Epidermal melanocyte (primary cell): ENCODE measurements around the gene IL22RA1.

Source experiments
- DNase-seq: peaks from one replicate; pipeline ENCODE4 v3.0.0; 2011; ENCODE audit warnings: low spot score; ENCODE audit not compliant: insufficient read length

The IL22RA1 gene

DNA sequence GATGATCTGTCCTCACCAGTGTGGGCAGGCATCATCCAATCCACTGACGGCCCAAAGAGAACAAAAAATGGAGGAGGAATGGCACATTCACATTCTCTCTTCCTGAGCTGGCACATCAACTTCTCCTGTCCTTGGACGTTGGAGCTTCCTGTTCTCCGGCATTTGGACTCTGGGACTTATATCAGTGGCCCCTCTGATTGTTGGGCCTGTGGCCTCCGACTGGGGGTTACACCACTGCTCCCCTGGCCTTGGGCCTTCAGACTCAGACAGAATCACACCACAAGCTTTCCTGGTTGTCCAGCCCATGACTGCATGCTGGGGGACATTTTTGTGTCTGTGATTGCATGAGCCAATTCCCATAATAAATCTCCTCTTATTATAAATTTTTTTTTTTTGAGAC, 24.1 kb upstream of the IL22RA1 start:
- no peak for DNase-seq

DNA sequence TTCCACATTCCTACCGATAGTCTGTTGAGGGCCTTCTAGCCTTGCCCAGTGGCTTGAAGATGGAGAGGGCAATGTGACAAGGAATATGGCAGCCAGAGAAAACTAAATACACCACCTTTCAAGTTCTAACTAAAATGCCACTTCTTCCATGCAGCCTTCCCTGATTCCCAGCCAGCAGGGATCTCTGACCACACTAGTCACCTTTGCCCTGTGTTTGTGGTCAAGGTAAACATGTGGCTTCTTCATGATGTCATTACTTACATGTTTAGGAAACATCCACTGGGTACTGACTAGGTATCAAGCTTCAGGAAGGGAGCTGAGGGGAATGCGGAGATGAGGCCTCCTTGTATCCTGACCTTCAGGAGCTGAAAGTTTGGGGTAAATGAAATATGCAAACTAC, 22.6 kb upstream of the IL22RA1 start:
- no peak for DNase-seq

DNA sequence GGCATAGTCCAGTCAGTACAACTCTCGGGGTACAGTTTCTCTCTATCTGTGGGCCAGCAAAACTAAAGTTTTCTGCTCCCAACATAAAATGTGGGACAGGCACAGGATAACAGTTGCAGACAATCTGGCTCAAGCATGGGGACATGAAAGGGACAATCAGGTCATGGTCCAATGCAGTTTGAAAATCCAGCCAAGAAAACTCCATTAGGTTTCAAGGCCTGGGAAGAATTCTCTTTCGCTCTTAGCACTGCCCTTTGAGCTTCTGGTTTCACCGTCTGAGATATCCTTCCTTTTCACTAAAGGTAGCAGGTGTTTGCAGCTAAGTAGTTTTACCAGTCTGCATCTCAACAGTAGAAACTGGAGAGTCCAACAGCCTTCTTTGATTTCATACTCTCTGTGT, 21.1 kb upstream of the IL22RA1 start:
- DNase-seq = no peak

DNA sequence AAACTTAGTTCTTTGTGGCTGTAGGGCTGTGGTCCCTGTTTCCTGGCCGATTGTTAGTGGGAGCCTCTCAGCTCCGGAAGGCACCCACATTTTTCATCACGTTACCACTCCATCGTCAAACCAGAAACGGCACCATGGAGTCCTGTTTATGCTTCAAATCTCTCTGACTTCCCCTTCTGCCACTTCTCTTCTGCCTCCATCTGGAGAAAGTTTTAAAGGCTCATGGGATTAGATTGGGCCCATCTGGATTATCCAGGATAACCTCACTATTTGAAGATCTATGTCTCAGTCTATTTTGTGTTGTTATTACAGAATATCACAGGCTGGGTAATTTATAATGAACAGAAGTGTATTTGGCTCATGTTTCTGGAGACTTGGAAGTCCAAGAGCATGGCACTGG, 19.3 kb upstream of the IL22RA1 start:
- DNase-seq = no peak

DNA sequence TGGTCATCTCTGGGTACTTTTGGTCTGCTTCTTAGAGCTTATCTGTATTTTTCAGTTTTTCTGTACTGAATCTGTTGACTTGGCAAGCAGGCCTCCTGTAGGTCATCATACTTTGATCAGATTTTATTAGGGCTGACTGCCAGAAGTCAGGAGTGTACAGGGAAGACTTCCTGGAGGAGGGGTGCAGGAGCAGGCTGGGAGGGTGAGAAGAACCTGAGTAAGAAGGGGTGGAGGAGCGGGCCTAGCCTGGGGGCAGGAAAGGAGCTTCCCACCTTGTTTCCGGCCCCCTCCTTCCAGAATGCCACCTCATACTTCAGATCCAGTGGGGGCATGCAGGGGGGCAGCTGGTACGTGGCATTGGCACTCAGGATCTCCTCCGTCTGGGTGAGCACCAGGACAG, 18.3 kb upstream of the IL22RA1 start:
- DNase-seq = no peak

DNA sequence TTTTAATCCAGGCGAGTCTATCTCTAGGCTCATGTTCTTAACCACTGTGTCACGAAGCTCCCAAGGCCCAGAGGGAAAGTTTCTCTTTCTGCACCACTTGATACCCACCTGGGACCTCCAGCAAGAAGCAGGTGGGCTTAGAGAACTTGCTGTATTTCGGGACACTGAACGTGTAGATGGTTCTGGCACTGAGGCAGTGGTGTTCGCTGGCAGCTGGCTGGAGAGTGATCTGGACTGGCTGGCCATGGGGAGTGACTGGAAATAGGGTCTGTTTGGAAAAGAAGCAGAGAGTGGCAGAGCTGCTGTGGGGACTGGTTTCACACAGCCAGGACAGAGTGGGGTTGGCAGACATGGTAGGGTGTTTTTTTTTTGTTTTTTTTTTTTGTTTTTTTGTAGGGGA, 16.4 kb upstream of the IL22RA1 start:
- DNase-seq = no peak

DNA sequence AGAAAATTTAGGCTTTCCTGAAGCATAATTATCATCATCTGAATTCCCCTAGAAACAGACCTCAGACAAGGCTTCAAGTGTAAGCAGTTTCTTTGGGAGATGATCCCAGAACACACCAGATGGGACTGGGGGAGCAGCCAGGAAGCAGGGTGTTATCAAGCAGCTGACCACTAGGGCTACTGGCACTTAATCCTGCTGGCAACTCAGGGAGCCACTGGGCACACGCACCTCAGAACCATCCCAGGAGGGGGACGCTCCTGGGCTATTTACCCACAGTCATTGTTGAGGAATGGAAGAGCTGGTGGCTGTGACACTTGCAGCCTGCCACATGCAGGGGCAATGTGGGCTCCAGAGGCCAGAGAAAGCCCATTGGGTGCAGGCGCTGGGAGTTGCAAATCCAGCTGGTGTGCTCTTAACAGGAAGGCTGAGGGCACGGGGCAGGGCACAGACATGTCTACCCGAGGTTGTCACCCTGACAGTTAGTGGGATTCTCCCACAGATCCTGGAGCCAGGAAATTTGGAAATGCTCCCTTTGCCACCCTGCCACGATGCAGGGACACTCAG, 15.1 kb upstream of the IL22RA1 start:
- no peak for DNase-seq

DNA sequence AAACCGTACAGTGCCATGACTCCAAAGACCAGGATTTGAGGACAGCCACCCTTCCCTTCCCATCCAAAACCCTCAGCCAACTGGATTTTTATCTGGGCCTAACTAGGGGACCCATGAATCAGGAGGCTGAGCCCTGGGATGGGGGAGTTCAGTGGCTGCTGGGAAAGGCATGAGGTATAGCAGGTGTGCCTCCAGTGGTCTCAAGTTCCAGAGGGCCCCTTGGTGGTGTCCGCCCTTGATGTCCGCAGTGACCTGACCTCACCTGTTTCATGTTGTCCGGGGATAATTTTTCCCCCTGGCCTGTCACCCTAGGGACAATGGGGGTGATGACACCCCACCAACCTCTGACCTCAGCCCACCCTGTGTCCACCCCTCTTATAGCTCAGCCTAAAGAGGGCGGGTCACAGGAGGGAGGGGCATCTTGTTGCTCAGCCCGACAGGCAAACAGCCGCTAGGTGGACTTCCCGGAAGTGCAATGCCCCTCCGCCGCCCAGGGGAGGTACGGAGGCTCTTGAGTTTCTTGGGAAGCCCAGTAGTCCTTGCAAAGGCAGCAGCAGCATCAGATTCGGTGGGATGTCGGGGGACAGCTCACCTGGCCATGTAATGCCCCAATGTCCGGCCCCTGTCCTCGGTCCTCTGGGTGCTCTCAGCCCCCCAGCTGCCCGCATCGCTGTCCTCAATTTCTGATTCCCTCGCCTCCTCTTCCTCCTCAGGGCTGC, 13.8 kb upstream of the IL22RA1 start:
- DNase-seq = no peak

DNA sequence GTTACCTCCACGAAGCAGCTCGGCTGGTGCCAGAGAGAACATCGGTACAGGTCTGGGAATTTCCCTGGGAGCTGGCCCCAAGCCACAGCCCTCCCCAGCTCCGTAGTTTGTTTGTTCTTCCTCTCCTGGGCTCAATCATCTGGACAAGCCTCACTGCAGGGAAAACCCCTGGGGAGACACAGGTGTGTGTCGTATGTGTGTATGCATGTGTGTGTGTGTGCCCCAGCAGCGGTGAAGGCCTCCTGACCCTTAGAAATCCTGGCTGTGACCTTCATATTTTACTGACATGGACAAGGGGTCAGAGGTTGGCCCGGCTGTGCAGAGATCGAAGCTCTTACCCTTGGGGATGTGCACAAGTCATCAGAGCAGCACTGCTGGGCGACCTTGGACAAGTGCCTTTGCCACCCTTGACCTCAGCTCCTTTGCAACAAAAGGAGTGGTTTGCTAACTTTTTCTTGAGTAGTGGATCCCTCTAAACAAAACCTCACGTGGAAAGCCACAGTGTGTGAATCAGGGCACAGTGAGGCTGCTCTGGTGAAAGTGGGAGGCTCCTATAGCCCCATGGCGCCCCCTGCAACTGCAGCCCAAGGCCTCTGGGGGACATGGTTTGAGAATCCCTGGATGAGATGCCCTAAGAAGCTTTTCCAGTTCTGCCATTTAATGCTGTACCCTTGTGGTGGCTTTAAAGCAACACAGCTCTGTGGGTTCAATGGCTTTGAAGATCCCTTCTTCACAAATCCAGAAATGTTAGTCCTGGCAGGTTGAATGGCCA, 12.3 kb upstream of the IL22RA1 start:
- no peak for DNase-seq

DNA sequence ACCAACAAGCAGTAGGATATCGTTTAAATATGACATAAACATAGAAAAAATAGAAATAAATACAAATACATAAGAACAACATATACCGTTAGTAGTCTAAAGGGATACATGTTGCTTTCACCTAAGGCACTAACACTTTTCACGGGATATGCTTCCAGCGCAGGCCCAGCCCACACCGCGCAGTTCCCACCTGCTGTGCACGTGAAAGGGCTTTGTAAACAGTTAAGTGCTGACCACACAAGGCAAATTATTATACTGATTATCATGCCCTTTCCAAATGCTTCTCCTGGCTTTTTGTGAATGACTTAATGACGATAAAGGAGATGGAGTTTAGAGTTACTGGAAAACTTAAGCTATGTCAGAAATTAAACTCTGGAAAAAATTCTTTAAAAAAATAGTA, 11.3 kb upstream of the IL22RA1 start:
- no peak for DNase-seq

DNA sequence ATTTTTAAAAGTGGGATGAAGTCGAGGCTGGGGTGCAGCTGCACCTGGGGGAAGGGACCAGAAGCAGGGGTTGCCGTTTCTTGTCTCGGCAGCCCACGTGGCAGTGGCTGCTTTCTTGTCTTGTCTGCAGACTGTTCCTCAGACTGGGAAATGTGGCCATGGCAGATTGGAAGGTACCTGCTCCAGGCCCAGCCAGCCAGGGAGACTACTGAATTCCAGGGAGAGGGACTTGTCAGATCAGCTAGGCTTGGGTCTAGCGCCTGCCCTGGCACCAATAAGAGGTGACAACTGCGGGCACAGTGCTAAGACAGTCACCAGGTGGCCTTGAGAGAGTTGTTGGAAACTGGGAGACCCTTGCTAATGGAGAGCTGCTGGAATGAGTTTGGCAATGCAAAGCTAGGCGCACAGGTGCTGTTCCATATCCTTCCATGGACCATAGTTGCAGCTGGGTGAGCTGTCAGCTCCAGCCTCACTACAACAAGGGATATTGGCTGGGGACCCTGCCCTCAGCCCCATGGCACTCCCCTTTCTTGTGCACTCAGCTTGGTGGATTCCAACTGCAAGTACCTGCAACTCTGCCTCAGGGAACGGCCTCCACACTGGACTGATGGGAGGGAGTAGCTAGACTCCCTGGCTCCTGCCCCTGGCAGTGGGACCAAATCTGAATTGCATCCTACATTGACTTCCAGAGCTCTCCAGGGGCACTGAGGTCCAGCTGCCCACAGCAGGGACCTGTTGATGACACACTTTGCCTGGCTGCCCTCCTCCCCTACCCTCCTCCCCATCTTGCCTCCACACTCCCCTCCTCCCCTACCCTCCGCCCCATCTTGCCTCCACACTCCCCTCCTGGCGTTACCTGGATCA, 9.9 kb upstream of the IL22RA1 start:
- no peak for DNase-seq

DNA sequence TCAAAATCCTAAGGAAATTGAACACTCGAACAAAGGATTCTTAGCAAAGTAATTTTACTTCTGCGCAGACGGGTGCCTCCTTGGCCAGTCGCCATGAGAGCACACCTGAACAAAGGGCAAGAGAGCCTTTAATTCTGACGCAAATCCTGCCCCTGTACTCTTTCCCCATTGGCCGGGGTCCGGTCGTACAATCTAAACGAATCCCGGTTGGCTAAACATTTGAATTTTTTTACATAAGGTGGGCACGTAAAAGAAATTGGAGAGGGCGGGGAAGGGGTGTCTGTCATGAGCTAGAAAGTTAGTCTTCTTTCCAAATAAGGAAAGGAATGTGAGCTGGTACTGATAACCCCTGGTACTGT, 8.2 kb upstream of the IL22RA1 start:
- DNase-seq = no peak

DNA sequence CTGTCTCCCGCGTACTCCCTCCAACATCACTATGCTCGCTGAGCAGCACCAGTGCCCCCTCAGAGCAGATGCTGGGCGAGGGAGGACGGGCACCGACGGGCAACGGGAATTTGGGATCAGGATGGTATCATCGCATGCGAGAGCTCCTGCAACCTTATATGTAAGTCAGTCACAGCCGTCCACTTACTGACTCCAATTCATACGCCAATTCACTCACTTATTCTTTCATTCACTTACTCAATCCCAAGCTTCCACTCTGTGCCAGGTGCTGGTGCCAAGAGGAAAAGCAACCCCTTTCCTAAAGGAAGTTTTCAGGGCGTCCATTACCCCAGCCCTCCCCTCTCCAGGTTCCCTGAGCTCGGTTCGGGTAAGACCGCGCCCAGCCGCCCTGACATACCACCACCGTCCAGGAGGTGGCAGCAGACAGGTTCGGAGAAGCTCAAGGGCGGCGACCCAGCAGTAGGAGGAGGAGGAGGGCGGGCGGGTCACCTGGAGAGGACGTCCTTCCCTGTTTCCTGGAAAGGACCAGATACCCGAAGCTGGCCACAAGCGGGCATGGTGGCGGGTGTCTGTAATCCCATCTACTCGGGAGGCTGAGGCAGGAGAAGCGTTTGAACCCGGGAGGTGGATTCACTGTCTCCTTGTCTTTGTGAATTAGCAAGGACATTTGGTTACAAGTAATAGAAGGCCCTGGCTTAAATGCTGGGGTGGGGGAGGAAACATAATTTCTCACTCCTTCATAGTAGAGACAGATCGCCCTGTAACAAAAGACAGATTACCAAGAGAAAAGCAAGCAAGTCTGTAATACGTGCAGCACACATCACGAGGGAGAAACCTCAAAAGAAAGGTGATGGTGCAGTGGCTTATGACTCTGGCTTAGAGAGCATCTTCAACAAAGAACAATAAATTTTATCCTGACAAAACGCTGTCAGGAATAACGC, 7.6 kb upstream of the IL22RA1 start:
- peak; percentile 77 for DNase-seq

DNA sequence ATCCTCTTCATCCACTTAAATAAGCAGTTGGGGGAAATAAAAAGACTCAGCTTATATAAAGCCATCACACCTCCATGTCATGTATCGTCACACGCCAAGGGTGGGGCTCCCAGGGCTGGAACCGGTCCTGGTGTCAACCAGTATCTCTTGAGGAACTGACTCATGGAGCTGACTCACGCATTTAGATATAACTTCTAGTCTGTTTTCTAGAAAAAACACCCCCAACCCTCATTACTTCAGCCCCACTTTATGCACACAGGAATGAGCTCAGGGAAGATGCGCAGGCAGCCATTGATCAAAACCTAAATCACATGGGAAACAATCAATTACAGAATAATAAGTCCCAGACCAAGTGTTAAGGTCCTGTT, 6.9 kb upstream of the IL22RA1 start:
- DNase-seq = no peak

DNA sequence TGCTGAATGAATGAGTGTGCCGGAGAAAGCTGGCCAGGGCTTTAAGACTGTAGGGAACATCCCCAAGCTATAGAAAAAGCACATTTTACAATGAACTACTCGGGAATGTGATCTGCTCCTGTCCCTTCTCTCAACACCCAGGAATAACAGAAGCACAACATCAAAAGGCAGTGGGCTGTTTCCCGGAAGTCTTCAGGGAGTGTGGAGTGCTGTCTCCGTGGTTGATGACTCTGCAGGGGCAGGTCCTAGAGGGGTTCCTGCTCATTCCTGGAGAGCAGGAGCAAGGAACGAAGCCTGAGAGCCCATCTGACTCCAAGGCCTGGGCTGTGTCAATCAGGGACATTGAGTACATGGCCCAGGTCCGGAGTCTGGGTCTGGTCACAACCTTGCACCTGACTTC, 4.9 kb upstream of the IL22RA1 start:
- no peak for DNase-seq

DNA sequence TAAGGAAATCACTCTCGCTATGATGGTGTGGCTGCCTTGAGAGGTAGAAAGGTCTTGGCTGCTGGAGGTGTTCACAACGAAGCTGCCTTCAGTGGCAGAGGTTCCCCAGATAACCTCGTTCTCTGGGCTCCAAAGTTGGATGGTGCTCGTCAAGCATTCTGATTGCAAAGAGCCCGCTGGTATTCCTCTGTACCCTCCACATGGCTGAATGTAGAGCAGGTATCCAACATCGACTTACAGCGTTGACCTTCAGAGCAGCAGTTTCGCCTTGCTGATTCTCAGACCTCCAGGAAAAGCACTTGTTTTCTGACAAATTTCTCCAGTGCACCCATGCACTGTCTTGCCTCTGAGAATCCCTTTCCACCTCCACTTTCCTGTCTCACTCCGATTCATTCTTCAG, 4.3 kb upstream of the IL22RA1 start:
- no peak for DNase-seq

DNA sequence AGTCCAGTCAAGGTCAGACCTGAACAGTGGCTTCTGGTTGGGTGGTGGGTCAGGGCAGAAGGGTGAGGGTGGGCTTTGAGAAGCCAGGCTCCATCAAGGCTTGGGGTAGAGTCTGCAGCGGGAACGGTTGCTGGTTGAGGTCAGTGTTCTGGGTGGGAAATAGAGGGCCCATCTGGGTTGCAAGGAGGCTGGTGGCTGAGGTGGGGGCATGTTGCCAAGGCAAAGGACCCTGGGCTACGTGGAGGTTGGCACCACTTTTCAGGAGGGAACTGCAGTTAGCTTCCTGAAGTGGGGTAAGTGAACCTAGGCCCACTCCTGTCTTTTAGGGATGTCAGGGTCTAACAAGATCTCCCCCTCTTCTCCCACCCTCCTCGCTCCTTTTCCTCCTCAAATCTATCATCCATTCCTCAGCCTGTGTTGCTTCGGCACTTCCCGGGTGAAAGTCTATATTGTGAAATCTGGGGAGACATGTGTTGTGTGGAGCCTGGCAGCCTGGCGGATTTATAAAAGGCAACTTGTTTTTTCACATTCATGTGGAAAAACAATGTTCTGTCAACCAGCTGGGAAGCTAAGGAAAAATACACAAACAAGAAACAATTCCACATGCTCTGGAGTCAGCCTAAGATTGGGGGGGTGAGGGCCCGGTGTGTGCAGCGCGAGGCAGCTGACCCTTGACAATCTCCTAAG, 1.5 kb downstream of the IL22RA1 start:
- no peak for DNase-seq

DNA sequence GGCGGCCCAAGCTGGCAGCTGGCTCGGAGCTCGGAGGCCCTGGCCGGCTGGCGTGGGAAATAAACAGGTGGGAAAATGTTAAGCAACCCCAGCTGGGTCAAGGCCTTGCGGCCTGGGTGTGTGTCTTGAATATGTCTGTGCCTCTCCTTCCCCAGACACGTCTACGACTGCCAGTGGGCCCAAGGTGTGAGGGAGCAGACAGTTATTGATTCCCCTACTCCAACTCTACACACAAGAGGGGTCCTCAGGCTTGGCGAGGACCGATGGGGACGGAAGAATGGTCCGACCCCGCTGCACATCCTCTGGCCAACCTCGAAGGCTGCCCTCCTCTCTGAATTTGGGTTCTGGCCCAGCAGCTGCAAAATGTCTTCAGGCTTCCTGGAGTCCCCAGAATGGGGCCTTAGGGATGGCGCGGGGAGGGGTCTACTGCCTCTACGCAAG, 2.2 kb downstream of the IL22RA1 start:
- DNase-seq = no peak

DNA sequence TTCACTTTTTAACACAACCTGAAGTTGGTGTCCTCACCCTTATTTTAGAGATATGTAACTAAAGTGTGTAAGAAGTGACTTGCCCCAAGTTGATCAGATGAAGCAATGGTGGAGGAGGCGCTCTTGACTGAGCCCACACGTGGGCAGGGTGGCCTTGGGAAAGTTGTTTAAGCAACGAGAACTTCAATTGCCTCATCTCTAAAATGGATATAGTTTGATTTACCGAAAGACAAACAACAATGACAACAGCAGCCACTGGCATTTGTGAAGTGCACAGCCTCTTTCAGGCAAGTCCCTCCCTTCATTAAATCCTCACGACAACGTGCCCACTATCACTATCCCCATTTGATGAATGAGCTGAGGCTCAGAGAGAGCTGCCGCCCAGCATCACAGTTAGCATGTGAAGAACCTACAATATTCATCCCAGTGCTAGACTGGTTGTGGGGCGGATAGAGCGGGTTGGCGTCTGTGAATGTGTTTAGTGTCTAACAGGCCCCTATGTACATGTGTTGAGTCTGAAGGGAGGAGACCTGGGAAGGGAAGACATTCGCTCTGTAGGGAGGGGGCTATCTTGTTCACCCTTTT, 3.0 kb downstream of the IL22RA1 start:
- no peak for DNase-seq

DNA sequence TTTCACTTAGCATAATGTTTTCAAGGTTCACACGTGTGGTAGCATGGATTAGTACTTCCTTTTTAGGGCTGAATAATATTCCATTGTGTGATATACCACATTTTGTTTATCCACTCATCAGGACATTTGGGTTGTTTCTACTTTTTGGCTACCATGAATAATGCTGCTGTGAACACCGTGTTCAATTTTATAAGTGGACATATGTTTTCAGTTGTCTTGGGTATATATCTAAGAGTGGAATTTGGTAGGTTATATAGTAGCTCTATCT, 3.8 kb downstream of the IL22RA1 start:
- no peak for DNase-seq
